Parathyroid adenoma (tissue), 2 donors: ENCODE measurements around the gene PLEKHO2.

Source experiments
- H2AFZ ChIP-seq: fragments of 300-600 bp; sonication (generic); one replicate; pipeline ENCODE4 v1.7.0; 2017; ENCODE audit warnings: antibody characterized with exemption, mild to moderate bottlenecking
- H3K27ac ChIP-seq: fragments of 300-600 bp; sonication (generic); one replicate; pipeline ENCODE4 v1.7.0; 2017
- H3K27me3 ChIP-seq: fragments of 300-600 bp; sonication (generic); one replicate; pipeline ENCODE4 v1.7.0; 2017; ENCODE audit warnings: low read length; ENCODE audit not compliant: control insufficient read depth, insufficient read depth
- H3K36me3 ChIP-seq: fragments of 300-600 bp; sonication (generic); one replicate; pipeline ENCODE4 v1.7.0; 2017; ENCODE audit warnings: low read length; ENCODE audit not compliant: control insufficient read depth, insufficient read depth
- H3K4me1 ChIP-seq: fragments of 300-600 bp; sonication (generic); one replicate; pipeline ENCODE4 v1.7.0; 2017; ENCODE audit warnings: control low read depth
- H3K4me2 ChIP-seq: fragments of 300-600 bp; sonication (generic); one replicate; pipeline ENCODE4 v1.7.0; 2017; ENCODE audit warnings: low read length
- H3K4me3 ChIP-seq: fragments of 300-600 bp; sonication (generic); one replicate; pipeline ENCODE4 v1.7.0; 2017; ENCODE audit warnings: low read depth, low read length
- H3K79me2 ChIP-seq: fragments of 300-600 bp; sonication (generic); one replicate; pipeline ENCODE4 v1.7.0; 2017; ENCODE audit warnings: control low read depth
- H3K9ac ChIP-seq: fragments of 300-600 bp; sonication (generic); one replicate; pipeline ENCODE4 v1.7.0; 2017; ENCODE audit warnings: mild to moderate bottlenecking
- H3K9me3 ChIP-seq: fragments of 300-600 bp; sonication (generic); one replicate; pipeline ENCODE4 v1.7.0; 2017; ENCODE audit warnings: low read length; ENCODE audit not compliant: control insufficient read depth
- CTCF ChIP-seq: fragments of 300-600 bp; sonication (generic); IDR thresholded peaks from one replicate; pipeline ENCODE4 v1.7.0; 2017; ENCODE audit warnings: antibody characterized with exemption, mild to moderate bottlenecking
- donor health status: primary hyperparathyroidism.

The PLEKHO2 gene

DNA sequence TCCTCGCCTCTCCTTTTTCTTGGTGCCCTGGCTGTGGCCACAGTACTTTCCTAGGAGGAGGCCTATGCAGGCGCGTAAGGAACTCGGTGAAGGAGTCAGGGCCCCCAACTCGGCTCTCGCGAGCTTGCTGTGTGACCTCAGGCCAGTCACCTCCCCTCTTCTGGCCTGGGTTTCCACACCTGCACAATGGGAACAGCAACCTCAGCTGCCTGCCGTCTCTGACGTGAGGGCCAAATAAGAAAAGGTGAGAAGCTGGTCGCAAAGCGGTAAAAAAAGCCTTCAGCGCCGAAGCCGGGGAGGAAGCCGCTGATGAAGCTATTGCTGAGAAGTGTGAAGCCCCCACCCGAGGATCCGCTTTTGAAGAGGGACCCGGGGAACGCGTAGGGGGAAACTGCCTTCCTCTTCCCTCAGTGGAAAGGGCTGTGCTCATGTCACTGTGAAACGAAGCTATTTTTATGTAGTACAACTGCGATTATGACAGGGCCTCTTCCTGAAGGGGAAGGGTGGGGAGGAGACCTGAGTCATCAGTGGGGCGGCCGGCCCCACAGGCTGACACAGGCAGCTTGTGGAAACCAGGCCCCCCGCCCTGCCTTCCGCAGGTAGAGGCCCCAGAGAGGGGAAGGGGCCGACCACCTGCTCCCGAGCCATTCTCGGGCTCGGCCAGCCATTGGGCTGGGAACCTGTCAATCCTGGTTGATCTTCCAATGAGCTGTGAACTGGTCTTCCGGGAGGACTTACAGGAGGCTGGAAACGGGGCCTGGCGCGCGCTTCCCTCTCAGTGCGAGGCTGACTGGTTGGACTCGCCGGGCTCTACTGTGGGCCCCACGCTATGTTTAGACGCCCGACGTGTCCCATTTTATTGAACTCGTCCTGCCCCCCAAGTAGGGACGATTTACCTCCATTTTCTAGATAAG, 52.0 kb downstream of the PLEKHO2 start:
- H3K4me1 ChIP-seq: peaks cover 2% of the 10 kb centered on the region
- H3K9me3 ChIP-seq: no peaks in the 10 kb centered on the region
- TF ChIP-seq CTCF: no peak
- peak overlapping the region; percentile 18 for H3K4me2 ChIP-seq
- H3K27ac ChIP-seq: peak overlapping the region; percentile 70
- no peaks in the 10 kb centered on the region for H3K79me2 ChIP-seq
- H3K9ac ChIP-seq: no peak overlapping the region
- no peak overlapping the region for H3K4me3 ChIP-seq
- no peaks in the 10 kb centered on the region for H3K36me3 ChIP-seq
- no peaks in the 10 kb centered on the region for H3K27me3 ChIP-seq
- H2AFZ ChIP-seq: peak overlapping the region; percentile 53

DNA sequence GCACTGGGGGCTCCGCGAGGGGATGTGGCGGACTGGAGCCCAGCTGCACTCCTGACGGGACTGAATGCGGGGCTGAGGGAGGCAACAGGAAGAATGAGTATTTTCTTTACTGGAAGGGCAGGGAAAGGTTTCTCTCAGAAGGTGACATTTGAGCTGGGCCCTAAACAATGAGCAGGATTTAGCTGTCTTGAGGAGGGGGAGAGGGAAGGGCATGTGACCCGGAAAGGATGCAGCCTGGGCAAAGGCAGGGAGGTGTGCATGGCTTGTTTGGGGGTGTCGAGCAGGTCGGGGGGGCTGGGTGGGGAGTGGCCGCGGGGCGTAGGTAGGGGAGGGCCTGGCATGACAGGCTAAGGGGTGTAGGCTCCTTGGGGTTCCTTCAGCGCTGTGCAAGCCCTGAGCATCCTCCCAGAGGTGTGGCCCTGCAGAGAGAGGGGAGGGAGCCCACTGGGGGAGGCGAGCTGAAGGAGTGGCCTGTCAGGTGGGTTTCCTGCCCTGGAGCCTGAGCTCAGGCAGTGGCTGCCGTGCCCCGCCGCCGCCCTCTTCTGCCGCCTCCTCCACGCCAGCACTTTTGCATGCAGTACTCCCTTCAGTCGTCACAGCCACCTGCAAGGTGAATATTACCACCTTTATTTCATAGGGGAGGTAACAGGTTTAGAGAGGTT, 52.8 kb downstream of the PLEKHO2 start:
- H2AFZ ChIP-seq: peak overlapping the region; percentile 53
- no peaks in the 10 kb centered on the region for H3K9me3 ChIP-seq
- no peaks in the 10 kb centered on the region for H3K79me2 ChIP-seq
- no peak for TF ChIP-seq CTCF
- no peaks in the 10 kb centered on the region for H3K36me3 ChIP-seq
- no peak overlapping the region for H3K9ac ChIP-seq
- peaks cover 2% of the 10 kb centered on the region for H3K4me1 ChIP-seq
- H3K4me3 ChIP-seq: no peak overlapping the region
- H3K4me2 ChIP-seq: peak overlapping the region; percentile 18
- peak overlapping the region; percentile 70 for H3K27ac ChIP-seq
- no peaks in the 10 kb centered on the region for H3K27me3 ChIP-seq

- H2AFZ ChIP-seq: peak overlapping the region; percentile 50
- no peaks in the 10 kb centered on the region for H3K9me3 ChIP-seq
- H3K4me2 ChIP-seq: no peak overlapping the region
- no peaks in the 10 kb centered on the region for H3K36me3 ChIP-seq
- H3K9ac ChIP-seq: no peak overlapping the region
- H3K4me1 ChIP-seq: peaks cover 2% of the 10 kb centered on the region
- H3K79me2 ChIP-seq: no peaks in the 10 kb centered on the region
- peak overlapping the region; percentile 57 for H3K27ac ChIP-seq
- no peak for TF ChIP-seq CTCF
- no peaks in the 10 kb centered on the region for H3K27me3 ChIP-seq
- H3K4me3 ChIP-seq: no peak overlapping the region
These were observed 53.8 kb downstream of the PLEKHO2 start for GRCh38 chr15:64895285-64896065.

- TF ChIP-seq CTCF: no peak
- no peak overlapping the region for H2AFZ ChIP-seq
- no peaks in the 10 kb centered on the region for H3K27me3 ChIP-seq
- no peak overlapping the region for H3K4me3 ChIP-seq
- H3K36me3 ChIP-seq: no peaks in the 10 kb centered on the region
- no peak overlapping the region for H3K9ac ChIP-seq
- no peaks in the 10 kb centered on the region for H3K79me2 ChIP-seq
- peaks cover 2% of the 10 kb centered on the region for H3K4me1 ChIP-seq
- no peak overlapping the region for H3K4me2 ChIP-seq
- no peak overlapping the region for H3K27ac ChIP-seq
- H3K9me3 ChIP-seq: no peaks in the 10 kb centered on the region
These were observed 54.8 kb downstream of the PLEKHO2 start for GRCh38 chr15:64896371-64897069.
